Neuronal stem cell (in vitro differentiated cells): Measurements from ENCODE around the gene TBC1D22A.

Experiments used
- DNase-seq: peaks from one replicate; pipeline ENCODE4 v3.0.0-alpha.2; 2013; ENCODE audit warnings: low spot score
- H2AFZ ChIP-seq: one replicate; pipeline ENCODE4 v1.6.1; 2013; ENCODE audit warnings: mild to moderate bottlenecking, low read length, inconsistent platforms
- H2AK5ac ChIP-seq: 2 replicates; pipeline ENCODE4 v1.6.1; 2013; ENCODE audit warnings: low read depth, mild to moderate bottlenecking, inconsistent platforms, low read length, moderate library complexity, mixed read lengths
- H2BK120ac ChIP-seq: 2 replicates; pipeline ENCODE4 v1.6.1; 2013; ENCODE audit warnings: low read depth, mild to moderate bottlenecking, inconsistent platforms, low read length, moderate library complexity, mixed read lengths
- H2BK12ac ChIP-seq: one replicate; pipeline ENCODE4 v1.6.1; 2013; ENCODE audit warnings: low read length, inconsistent platforms
- H2BK15ac ChIP-seq: 2 replicates; pipeline ENCODE4 v1.6.1; 2013; ENCODE audit warnings: mild to moderate bottlenecking, low read length, inconsistent platforms, mixed read lengths
- H2BK5ac ChIP-seq: one replicate; pipeline ENCODE4 v1.6.1; 2013; ENCODE audit warnings: inconsistent platforms, mild to moderate bottlenecking, low read length, moderate library complexity
- H3K14ac ChIP-seq: one replicate; pipeline ENCODE4 v1.6.1; 2013; ENCODE audit warnings: low read length, inconsistent platforms
- H3K18ac ChIP-seq: 2 replicates; pipeline ENCODE4 v1.6.1; 2013; ENCODE audit warnings: low read length, inconsistent platforms
- H3K23ac ChIP-seq: 2 replicates; pipeline ENCODE4 v1.6.1; 2013; ENCODE audit warnings: low read depth, mild to moderate bottlenecking, mixed read lengths, low read length, inconsistent platforms; ENCODE audit not compliant: poor library complexity
- H3K27ac ChIP-seq: replicated peaks from 3 replicates; pipeline ENCODE4 v1.5.1; 2013; ENCODE audit warnings: low read length, inconsistent platforms
- H3K27me3 ChIP-seq, 3 experiments: 2 replicates each; pipeline ENCODE4 v1.6.1; 2013; ENCODE audit warnings: low read length in 3 of 3, mild to moderate bottlenecking in 2 of 3, inconsistent platforms in 1 of 3, low read depth in 1 of 3, mixed read lengths in 1 of 3, moderate library complexity in 1 of 3; ENCODE audit not compliant: control insufficient read depth in 3 of 3, insufficient read depth in 3 of 3
- H3K36me3 ChIP-seq, 2 donors: replicated peaks in 1 of 2; 2 replicates each; pipeline ENCODE4 v1.6.1; 2013; ENCODE audit warnings: low read length in 2 of 2; ENCODE audit not compliant: control insufficient read depth in 2 of 2, insufficient read depth in 2 of 2
- H3K4ac ChIP-seq: 2 replicates; pipeline ENCODE4 v1.6.1; 2013; ENCODE audit warnings: inconsistent platforms, mild to moderate bottlenecking, low read length, moderate library complexity
- H3K4me1 ChIP-seq, 2 donors: 1 replicate in 1 of 2; 2 replicates in 1 of 2; pipeline ENCODE4 v1.6.1; 2013; ENCODE audit warnings: low read length in 2 of 2, low read depth in 1 of 2; ENCODE audit not compliant: control insufficient read depth in 2 of 2, insufficient read depth in 1 of 2
- H3K4me2 ChIP-seq: one replicate; pipeline ENCODE4 v1.6.1; 2013; ENCODE audit warnings: mild to moderate bottlenecking, low read length, inconsistent platforms; ENCODE audit not compliant: insufficient read depth, poor library complexity, severe bottlenecking
- H3K4me3 ChIP-seq, 2 donors: 2 replicates each; pipeline ENCODE4 v1.5.1; 2013; ENCODE audit warnings: low read length in 2 of 2, mild to moderate bottlenecking in 2 of 2, inconsistent platforms in 1 of 2, moderate library complexity in 1 of 2
- H3K79me1 ChIP-seq: one replicate; pipeline ENCODE4 v1.6.1; 2013; ENCODE audit warnings: low read depth, mild to moderate bottlenecking, inconsistent platforms, low read length, moderate library complexity
- H3K9ac ChIP-seq: one replicate; pipeline ENCODE4 v1.6.1; 2013; ENCODE audit warnings: mild to moderate bottlenecking, low read depth, low read length, inconsistent platforms; ENCODE audit not compliant: poor library complexity
- H3K9me3 ChIP-seq, 2 donors: replicated peaks in 1 of 2; 2 replicates each; pipeline versions ENCODE3 to v1.6.1; 2013; ENCODE audit warnings: low read length in 2 of 2, mild to moderate bottlenecking in 2 of 2, inconsistent platforms in 1 of 2, low read depth in 1 of 2, mixed read lengths in 1 of 2, moderate library complexity in 1 of 2; ENCODE audit not compliant: control insufficient read depth in 2 of 2, insufficient read depth in 1 of 2
- H4K8ac ChIP-seq: one replicate; pipeline ENCODE4 v1.6.1; 2013; ENCODE audit warnings: low read depth, mild to moderate bottlenecking, inconsistent platforms, low read length, moderate library complexity
- H4K91ac ChIP-seq: one replicate; pipeline ENCODE4 v1.6.1; 2013; ENCODE audit warnings: low read length, low read depth, mild to moderate bottlenecking, inconsistent platforms; ENCODE audit not compliant: poor library complexity
- WGBS, 2 donors: extraction: QIAGEN DNeasy Blood & Tissue Kit; methylation state at CpG; one replicate each; pipeline ENCODE4 v1.1.7; 2013; ENCODE audit warnings: missing lambda C conversion rate in 2 of 2, mixed read lengths in 1 of 2; ENCODE audit not compliant: insufficient read length in 2 of 2, insufficient replicate concordance in 1 of 2; ENCODE audit errors: extremely low coverage in 2 of 2; 5-methylcytosine and 5-hydroxymethylcytosine counted together

The TBC1D22A gene

GRCh38 chr22:46957521-46957920 is 195.1 kb downstream of the TBC1D22A start:
- no peak overlapping the region for H2BK15ac ChIP-seq
- no peak overlapping the region for H3K4ac ChIP-seq
- H3K14ac ChIP-seq = no peak overlapping the region

GRCh38 chr22:46958191-46958590 is 195.7 kb downstream of the TBC1D22A start:
- H3K9ac ChIP-seq = peak overlapping the region; percentile 24
- H3K4me1 ChIP-seq = peaks cover 14 to 15% of the 10 kb centered on the region in 2 donors
- H3K18ac ChIP-seq = peak overlapping the region; percentile 60
- no peak overlapping the region for H2BK5ac ChIP-seq
- no peaks in the 10 kb centered on the region for H3K79me1 ChIP-seq
- H2AK5ac ChIP-seq = no peak overlapping the region
- no peak overlapping the region for H3K27ac ChIP-seq
- H2AFZ ChIP-seq = peak overlapping the region; percentile 5
- WGBS, 2 donors = no CpG with 5 or more reads among the region's 10 CpGs
- H3K23ac ChIP-seq = no peak overlapping the region
- no peak overlapping the region for H2BK120ac ChIP-seq
- no peak overlapping the region for H3K4me2 ChIP-seq
- H3K4me3 ChIP-seq = no peak overlapping the region
- no peaks in the 10 kb centered on the region for H3K27me3 ChIP-seq
- no peak overlapping the region for H4K91ac ChIP-seq
- H2BK12ac ChIP-seq = no peak overlapping the region
- no peaks in the 10 kb centered on the region for H3K9me3 ChIP-seq
- no peak for DNase-seq
- H3K4ac ChIP-seq = no peak overlapping the region
- H4K8ac ChIP-seq = no peak overlapping the region
- peak overlapping the region; percentile 43 for H3K14ac ChIP-seq
- no peak overlapping the region for H2BK15ac ChIP-seq
- no peaks in the 10 kb centered on the region for H3K36me3 ChIP-seq

More at GRCh38 chr22:46957521-46957920, 195.1 kb downstream of the TBC1D22A start:
- Histone ChIP-seq H3K79me1 (no peaks in the 10 kb centered on the region), H3K4me2 (no peak overlapping the region), H4K91ac (no peak overlapping the region), H2AK5ac (no peak overlapping the region), H3K18ac (peak overlapping the region; percentile 33), H3K4me1 (peaks cover 14 to 15% of the 10 kb centered on the region in 2 donors), H3K4me3 (no peak overlapping the region), H3K9ac (peak overlapping the region; percentile 40), H3K36me3 (no peaks in the 10 kb centered on the region), H4K8ac (no peak overlapping the region), H2BK120ac (no peak overlapping the region), H3K27ac (no peak overlapping the region), H2BK5ac (no peak overlapping the region), H3K9me3 (no peaks in the 10 kb centered on the region), H2BK12ac (peak overlapping the region; percentile 1), H3K23ac (no peak overlapping the region), H3K27me3 (no peaks in the 10 kb centered on the region), H2AFZ (no peak overlapping the region)
- DNase-seq = no peak
- WGBS, 2 donors = no CpG with 5 or more reads among the region's 12 CpGs

- Histone ChIP-seq H3K14ac (no peak overlapping the region), H2BK15ac (no peak overlapping the region), H2BK5ac (no peak overlapping the region), H3K9me3 (no peaks in the 10 kb centered on the region), H3K9ac (no peak overlapping the region), H2BK120ac (no peak overlapping the region), H3K27ac (no peak overlapping the region), H3K79me1 (no peaks in the 10 kb centered on the region), H3K4me1 (peaks cover 14 to 15% of the 10 kb centered on the region in 2 donors), H3K4me2 (no peak overlapping the region), H2BK12ac (no peak overlapping the region), H3K4ac (no peak overlapping the region), H2AK5ac (no peak overlapping the region), H3K4me3 (no peak overlapping the region), H2AFZ (peak overlapping the region; percentile 5), H3K23ac (no peak overlapping the region), H4K8ac (no peak overlapping the region), H3K18ac (peak overlapping the region; percentile 60), H3K27me3 (no peaks in the 10 kb centered on the region), H4K91ac (no peak overlapping the region), H3K36me3 (no peaks in the 10 kb centered on the region)
- no CpG with 5 or more reads among the region's 10 CpGs for WGBS, 2 donors
- no peak for DNase-seq
These were observed 196.2 kb downstream of the TBC1D22A start for GRCh38 chr22:46958658-46959057.

- H2AFZ ChIP-seq = no peak overlapping the region
- no peak overlapping the region for H2BK120ac ChIP-seq
- WGBS, 2 donors = no CpG with 5 or more reads among the region's 13 CpGs
- no peak for DNase-seq
- H3K4me1 ChIP-seq = peaks cover 14 to 17% of the 10 kb centered on the region in 2 donors
- no peak overlapping the region for H2BK12ac ChIP-seq
- H3K9me3 ChIP-seq = no peaks in the 10 kb centered on the region
- peak overlapping the region; percentile 61 for H3K18ac ChIP-seq
- no peak overlapping the region for H3K14ac ChIP-seq
- no peak overlapping the region for H3K4ac ChIP-seq
- no peak overlapping the region for H3K4me3 ChIP-seq
- no peak overlapping the region for H4K91ac ChIP-seq
- H3K27me3 ChIP-seq = no peaks in the 10 kb centered on the region
- H2BK5ac ChIP-seq = no peak overlapping the region
- H2BK15ac ChIP-seq = no peak overlapping the region
- no peaks in the 10 kb centered on the region for H3K36me3 ChIP-seq
- no peak overlapping the region for H2AK5ac ChIP-seq
- H3K79me1 ChIP-seq = no peaks in the 10 kb centered on the region
- no peak overlapping the region for H3K9ac ChIP-seq
- H4K8ac ChIP-seq = no peak overlapping the region
- H3K27ac ChIP-seq = no peak overlapping the region
- no peak overlapping the region for H3K23ac ChIP-seq
- H3K4me2 ChIP-seq = no peak overlapping the region
These were observed 196.9 kb downstream of the TBC1D22A start for GRCh38 chr22:46959369-46959768.
